Endometrial microvascular endothelial cells (primary cell): ENCODE data around the gene SYNDIG1L. TPM values are rescaled to one million over a fixed set of nuclear protein-coding genes. Genes with fewer than 3 reads are reported as not detected.

Experiments
- in situ Hi-C: cut with HindIII; loops from 2 replicates; pipeline ENCODE4 v1.10.0; 2017; ENCODE audit warnings: low sequenced_read_pairs, low pct_unique_long_range_greater_than_20kb; ENCODE audit errors: inconsistent ontology term
- total RNA-seq: library from RNA; depleted of rRNA; stranded (reverse); fragments of >200 nt; gene quantifications from one replicate; pipeline ENCODE4 v1.2.3, GENCODE V29; 2015; ENCODE audit errors: inconsistent ontology term

SYNDIG1L gene
- total RNA-seq, 1 donor from 2014 or later, result not detected

- in situ Hi-C loops, result no loop called here
Observed at GRCh38 chr14:74437496-74438053, 11.6 kb upstream of the SYNDIG1L start.

- in situ Hi-C loops, result no loop called here
Observed at GRCh38 chr14:74434294-74434693, 8.3 kb upstream of the SYNDIG1L start.

GRCh38 chr14:74429991-74430390 is 4.0 kb upstream of the SYNDIG1L start:
- in situ Hi-C loops, result no loop called here

GRCh38 chr14:74429221-74429691 is 3.2 kb upstream of the SYNDIG1L start:
- in situ Hi-C loops, result no loop called here

- in situ Hi-C loops, result no loop called here
Observed at GRCh38 chr14:74427651-74428050, 1.6 kb upstream of the SYNDIG1L start.

GRCh38 chr14:74425525-74426201 is 347 bp downstream of the SYNDIG1L start:
- in situ Hi-C loops, result no loop called here

GRCh38 chr14:74424606-74425005 is 1.4 kb downstream of the SYNDIG1L start:
- in situ Hi-C loops, result no loop called here

GRCh38 chr14:74423246-74423645 is 2.8 kb downstream of the SYNDIG1L start:
- in situ Hi-C loops, result no loop called here

- in situ Hi-C loops, result no loop called here
Observed at GRCh38 chr14:74421981-74422380, 4.0 kb downstream of the SYNDIG1L start.

GRCh38 chr14:74419086-74419485 is 6.9 kb downstream of the SYNDIG1L start:
- in situ Hi-C loops, result no loop called here

GRCh38 chr14:74418031-74418430 is 8.0 kb downstream of the SYNDIG1L start:
- in situ Hi-C loops, result no loop called here

GRCh38 chr14:74417611-74418010 is 8.4 kb downstream of the SYNDIG1L start:
- in situ Hi-C loops, result no loop called here

- in situ Hi-C loops, result no loop called here
Observed at GRCh38 chr14:74417201-74417600, 8.8 kb downstream of the SYNDIG1L start.

GRCh38 chr14:74415115-74415437 is 10.9 kb downstream of the SYNDIG1L start:
- in situ Hi-C loops, result no loop called here

GRCh38 chr14:74414403-74415114 is 11.5 kb downstream of the SYNDIG1L start:
- in situ Hi-C loops, result no loop called here

- in situ Hi-C loops, result no loop called here
Observed at GRCh38 chr14:74413627-74414026, 12.4 kb downstream of the SYNDIG1L start.

GRCh38 chr14:74412753-74413152 is 13.3 kb downstream of the SYNDIG1L start:
- in situ Hi-C loops, result no loop called here

GRCh38 chr14:74411671-74412070 is 14.3 kb downstream of the SYNDIG1L start:
- in situ Hi-C loops, result no loop called here

- in situ Hi-C loops, result no loop called here
Observed at GRCh38 chr14:74409441-74409840, 16.6 kb downstream of the SYNDIG1L start.

- in situ Hi-C loops, result no loop called here
Observed at GRCh38 chr14:74408870-74409269, 17.1 kb downstream of the SYNDIG1L start.
